GM23248 (cell line): ENCODE measurements around the gene SHB. TPM values are rescaled to one million over a fixed set of nuclear protein-coding genes. Genes with fewer than 3 reads are reported as not detected.
"Not testable (repeated sequence)": the region's sequence is repeated elsewhere in the genome, so short reads cannot be mapped to it uniquely, and the experiment has no call there.

ENCODE experiments used
- DNase-seq: peaks from one replicate; pipeline ENCODE4 v3.0.0-alpha.2; 2015
- H2AFZ ChIP-seq: fragments of 200-600 bp; sonication (generic); 2 replicates; pipeline ENCODE4 v1.6.1; 2016; ENCODE audit warnings: antibody characterized with exemption
- H3F3A ChIP-seq: fragments of 200-600 bp; sonication (generic); 2 replicates; pipeline ENCODE4 v1.6.1; 2016; ENCODE audit warnings: mild to moderate bottlenecking, antibody characterized with exemption, mixed run types; ENCODE audit not compliant: insufficient read depth
- H3K27ac ChIP-seq: fragments of 200-600 bp; sonication (generic); 2 replicates; pipeline ENCODE4 v1.5.1; 2016; ENCODE audit warnings: mild to moderate bottlenecking
- H3K27me3 ChIP-seq: fragments of 200-600 bp; sonication (generic); replicated peaks from 2 replicates; pipeline ENCODE4 v1.6.1; 2016; ENCODE audit warnings: mild to moderate bottlenecking; ENCODE audit not compliant: insufficient read depth
- H3K36me3 ChIP-seq: fragments of 200-600 bp; sonication (generic); 2 replicates; pipeline ENCODE4 v1.6.1; 2016; ENCODE audit warnings: low read depth, mild to moderate bottlenecking
- H3K4me1 ChIP-seq: fragments of 200-600 bp; sonication (generic); 2 replicates; pipeline ENCODE4 v1.6.1; 2016; ENCODE audit warnings: mild to moderate bottlenecking; ENCODE audit not compliant: insufficient read depth
- H3K4me2 ChIP-seq: fragments of 200-600 bp; sonication (generic); one replicate; pipeline ENCODE4 v1.6.1; 2016; ENCODE audit warnings: mild to moderate bottlenecking; ENCODE audit not compliant: unreplicated experiment
- H3K4me3 ChIP-seq: fragments of 200-600 bp; sonication (generic); 2 replicates; pipeline ENCODE4 v1.5.1; 2016; ENCODE audit warnings: mild to moderate bottlenecking
- H3K79me2 ChIP-seq: fragments of 200-600 bp; sonication (generic); 2 replicates; pipeline ENCODE4 v1.6.1; 2016; ENCODE audit warnings: mild to moderate bottlenecking; ENCODE audit not compliant: insufficient read depth
- H3K9ac ChIP-seq: fragments of 200-600 bp; sonication (generic); 2 replicates; pipeline ENCODE4 v1.6.1; 2016; ENCODE audit warnings: mild to moderate bottlenecking
- H3K9me2 ChIP-seq: fragments of 200-600 bp; sonication (generic); 2 replicates; pipeline ENCODE4 v1.6.1; 2016; ENCODE audit warnings: mixed run types, mild to moderate bottlenecking, moderate library complexity; ENCODE audit not compliant: insufficient read depth
- H3K9me3 ChIP-seq: fragments of 200-600 bp; sonication (generic); one replicate; pipeline ENCODE4 v1.6.1; 2017; ENCODE audit warnings: low read depth
- H4K20me1 ChIP-seq: fragments of 200-600 bp; sonication (generic); 2 replicates; pipeline ENCODE4 v1.6.0; 2016; ENCODE audit not compliant: insufficient read depth
- EZH2 ChIP-seq: fragments of 200-600 bp; sonication (generic); IDR thresholded peaks from 2 replicates; pipeline ENCODE4 v1.6.1; 2018; ENCODE audit warnings: antibody characterized with exemption, mild to moderate bottlenecking; ENCODE audit not compliant: insufficient read depth, poor library complexity, severe bottlenecking
- EZH2phosphoT487 ChIP-seq: fragments of 200-600 bp; sonication (generic); IDR thresholded peaks from 2 replicates; pipeline ENCODE4 v1.6.1; 2018; ENCODE audit warnings: antibody characterized with exemption, moderate library complexity, mild to moderate bottlenecking, low read depth; ENCODE audit not compliant: insufficient read depth
- WGBS, 2 experiments: methylation state at CpG; one replicate each; pipeline ENCODE4 v1.1.6; 2015 to 2017; ENCODE audit warnings: low lambda C conversion rate in 2 of 2, low coverage in 1 of 2; ENCODE audit errors: missing lambda C conversion rate in 2 of 2; 5-methylcytosine and 5-hydroxymethylcytosine counted together
- in situ Hi-C: fragments of 300-500 bp; cut with MboI; formaldehyde crosslinking; loops from 2 replicates; pipeline ENCODE4 v1.15.0; 2020
- polyA plus RNA-seq: library from polyadenylated mRNA; unstranded; fragments of >200 nt; fragmentation: Nextera tagmentation; extraction: Ambion mirVana; gene quantifications from 2 replicates; pipeline ENCODE4 v1.2.1, GENCODE V29; 2016
- total RNA-seq: library from RNA; depleted of rRNA; stranded (reverse); fragments of >200 nt; shearing (Covaris generic); gene quantifications from 2 replicates; pipeline ENCODE4 v1.2.3, GENCODE V29; 2014

SHB gene
- total and polyA plus RNA-seq, 2 experiments from 2014 or later, result 3.9 to 11.1 TPM

DNA sequence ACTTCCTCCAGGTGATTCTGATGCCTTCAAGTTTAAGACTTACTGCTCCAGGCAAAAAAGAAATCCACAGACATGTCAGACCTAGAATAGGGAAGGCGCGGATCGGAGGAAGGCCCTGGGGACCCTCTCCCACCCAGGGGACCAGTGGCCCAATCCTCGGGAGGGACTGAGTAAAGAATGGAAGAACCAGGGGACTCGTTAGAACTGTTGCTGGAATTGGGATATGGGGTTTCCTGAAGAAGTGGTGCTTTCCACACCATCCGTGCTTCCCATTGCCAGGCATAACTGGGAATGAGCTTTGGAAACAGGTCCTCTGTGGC lies 101.3 kb downstream of the SHB start:
- Histone ChIP-seq H3K4me3 (no peak overlapping the region), H3K9ac (no peak overlapping the region), H3K27me3 (no peaks in the 10 kb centered on the region), H4K20me1 (no peaks in the 10 kb centered on the region), H3K27ac (peak overlapping the region; percentile 58), H3K4me2 (no peak overlapping the region), H3K36me3 (no peaks in the 10 kb centered on the region), H3K79me2 (peaks cover 7% of the 10 kb centered on the region), H3K9me3 (no peaks in the 10 kb centered on the region), H3K9me2 (no peaks in the 10 kb centered on the region), H3K4me1 (peaks cover 56% of the 10 kb centered on the region), H2AFZ (no peak overlapping the region), H3F3A (peaks cover 29% of the 10 kb centered on the region)
- 95 to 99% methylated on average over 6 of the region's 6 CpGs for WGBS, 2 experiments
- no peak for TF ChIP-seq EZH2phosphoT487
- DNase-seq, result no peak
- in situ Hi-C loops, result no loop called here

DNA sequence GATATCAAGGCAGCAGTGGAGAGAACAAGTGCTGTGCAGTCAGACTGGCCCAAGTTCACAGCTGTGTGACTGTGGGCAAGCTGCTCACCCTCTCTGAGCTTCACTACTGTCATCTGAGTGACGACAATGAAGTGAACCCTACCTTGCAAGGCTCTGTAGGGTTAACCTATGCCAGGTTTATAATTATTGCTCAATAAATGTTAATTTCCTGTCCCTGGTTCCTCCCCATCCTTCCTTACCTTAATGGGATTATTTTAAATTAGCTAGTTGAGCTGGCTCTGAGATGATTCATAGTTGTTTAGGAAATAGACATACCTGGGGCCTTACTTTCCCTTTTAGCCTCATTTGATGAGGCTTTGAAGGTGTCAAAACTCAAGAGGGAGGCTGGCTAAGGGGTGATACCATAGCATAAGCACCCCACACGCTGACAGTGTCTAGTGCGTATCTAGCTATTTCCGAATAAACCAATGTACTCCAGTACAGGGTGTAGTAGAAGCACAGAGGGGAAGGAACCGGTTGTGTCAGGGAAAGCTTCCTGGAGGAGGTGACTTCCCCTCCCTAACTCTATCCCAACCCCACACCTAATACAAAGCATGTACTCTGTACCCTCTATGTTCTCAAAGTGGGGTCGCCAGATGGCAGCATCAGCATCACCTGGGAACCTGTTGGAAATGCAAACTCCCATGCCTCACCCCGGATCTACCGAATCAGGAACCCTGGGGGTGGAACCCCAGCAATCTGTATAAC lies 101.8 kb downstream of the SHB start:
- peaks cover 51% of the 10 kb centered on the region for H3K4me1 ChIP-seq
- TF ChIP-seq EZH2phosphoT487 (no peak), EZH2 (no peak)
- no peak for DNase-seq
- no peak overlapping the region for H3K27ac ChIP-seq
- H3K9ac ChIP-seq, result no peak overlapping the region
- H4K20me1 ChIP-seq, result no peaks in the 10 kb centered on the region
- H3K4me2 ChIP-seq, result no peak overlapping the region
- H3K27me3 ChIP-seq, result no peaks in the 10 kb centered on the region
- H3F3A ChIP-seq, result peaks cover 29% of the 10 kb centered on the region
- H3K79me2 ChIP-seq, result peaks cover 7% of the 10 kb centered on the region
- no peaks in the 10 kb centered on the region for H3K9me2 ChIP-seq
- no peak overlapping the region for H3K4me3 ChIP-seq
- no peaks in the 10 kb centered on the region for H3K36me3 ChIP-seq
- no peak overlapping the region for H2AFZ ChIP-seq
- H3K9me3 ChIP-seq, result no peaks in the 10 kb centered on the region
- 92 to 95% methylated on average over 8 of the region's 8 CpGs for WGBS, 2 experiments
- in situ Hi-C loops, result no loop called here

DNA sequence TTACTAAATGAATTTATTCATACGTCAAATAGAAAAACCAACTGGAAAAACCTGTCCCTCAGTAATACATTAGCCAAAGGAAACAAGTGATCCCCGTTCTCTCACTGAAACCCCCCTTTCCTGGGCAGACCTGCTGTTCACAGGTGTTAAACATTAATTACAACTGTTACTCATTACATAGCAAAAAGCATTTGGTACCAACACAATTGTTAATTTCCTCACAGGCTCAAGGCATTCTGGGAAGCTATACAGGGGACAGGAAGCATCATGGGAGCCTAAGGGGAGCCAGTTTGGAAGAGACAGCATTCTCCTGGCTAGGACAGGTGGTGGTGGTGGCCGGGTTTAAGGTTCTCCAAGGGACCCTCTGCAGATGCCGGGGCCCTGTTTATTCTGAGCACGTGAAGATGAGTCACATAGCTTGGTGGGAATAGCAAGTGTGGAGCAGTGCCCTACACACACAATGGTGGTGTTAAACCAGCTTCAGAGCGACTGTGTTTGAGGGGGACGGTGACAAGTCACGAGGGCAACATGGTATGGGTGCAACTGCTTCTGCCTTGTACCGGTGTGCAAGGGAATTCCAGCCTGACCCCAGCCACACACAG lies 102.5 kb downstream of the SHB start:
- TF ChIP-seq EZH2 (no peak), EZH2phosphoT487 (no peak)
- WGBS, 2 experiments, result 88 to 91% methylated on average over 9 of the region's 9 CpGs
- in situ Hi-C loops, result no loop called here

DNA sequence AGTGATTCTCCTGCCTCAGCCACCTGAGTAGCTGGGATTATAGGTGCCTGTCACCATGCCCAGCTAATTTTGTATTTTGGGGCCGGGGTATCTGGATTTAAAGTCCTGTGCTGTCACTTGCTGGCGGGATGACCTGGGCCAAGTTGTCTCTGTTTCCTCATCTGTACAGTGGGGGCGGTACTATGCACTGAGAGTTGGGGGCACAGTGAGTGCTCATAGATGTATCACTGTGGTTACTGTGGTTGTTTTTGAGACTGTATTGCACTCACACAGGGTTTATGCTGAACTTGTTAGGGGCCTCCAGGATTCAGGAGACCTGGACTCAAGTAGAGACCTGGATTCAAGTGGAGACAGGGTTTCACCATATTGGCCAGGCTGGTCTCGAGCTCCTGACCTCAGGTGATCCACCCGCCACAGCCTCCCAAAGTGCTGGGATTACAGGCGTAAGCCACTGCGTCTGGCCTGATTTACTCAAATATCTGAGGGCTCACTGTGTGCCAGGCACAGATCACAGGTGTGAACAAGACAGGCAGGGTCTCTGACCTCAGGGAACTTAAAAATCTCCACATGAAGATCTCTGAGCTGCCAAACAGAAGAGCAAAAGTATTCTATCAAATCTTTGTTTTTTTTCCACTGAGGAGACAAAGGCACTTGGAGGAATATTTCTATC lies 103.2 kb downstream of the SHB start:
- H3K4me2 ChIP-seq, result not testable (repeated sequence)

More for the DNA sequence above, 102.5 kb downstream of the SHB start:
- Histone ChIP-seq H3K4me1 (peaks cover 46% of the 10 kb centered on the region), H3K4me3 (no peak overlapping the region), H4K20me1 (no peaks in the 10 kb centered on the region), H3K79me2 (peaks cover 7% of the 10 kb centered on the region), H3K27ac (no peak overlapping the region), H3K9me2 (no peaks in the 10 kb centered on the region), H3K9ac (no peak overlapping the region), H2AFZ (no peak overlapping the region), H3K27me3 (no peaks in the 10 kb centered on the region), H3K36me3 (no peaks in the 10 kb centered on the region), H3F3A (peaks cover 29% of the 10 kb centered on the region), H3K9me3 (no peaks in the 10 kb centered on the region), H3K4me2 (no peak overlapping the region)
- DNase-seq, result no peak

More for the DNA sequence above, 103.2 kb downstream of the SHB start:
- H2AFZ ChIP-seq, H3K36me3 ChIP-seq, H3K9me3 ChIP-seq, H3K27me3 ChIP-seq, H4K20me1 ChIP-seq, H3K79me2 ChIP-seq, H3K27ac ChIP-seq, in situ Hi-C loops, DNase-seq, H3K9me2 ChIP-seq, H3K9ac ChIP-seq, H3K4me3 ChIP-seq: not testable (repeated sequence)
- peaks cover 41% of the 10 kb centered on the region for H3K4me1 ChIP-seq
- peaks cover 29% of the 10 kb centered on the region for H3F3A ChIP-seq
- 99% methylated on average over 7 of the region's 7 CpGs for WGBS, 2 experiments
